Brain microvascular endothelial cell (primary cell): ENCODE data around the gene SLC3A2.

ENCODE experiments used
- DNase-seq: peaks from one replicate; pipeline ENCODE4 v3.0.0-alpha.2; 2020
- H3K27ac ChIP-seq: fragments of 250-450 bp; sonication (Bioruptor Pico); 2 replicates; pipeline ENCODE4 v1.5.1; 2020; ENCODE audit warnings: mild to moderate bottlenecking, moderate library complexity
- H3K27me3 ChIP-seq: fragments of 250-450 bp; sonication (Bioruptor Pico); replicated peaks from 2 replicates; pipeline ENCODE4 v1.5.1; 2020; ENCODE audit warnings: mild to moderate bottlenecking
- H3K36me3 ChIP-seq: fragments of 250-450 bp; sonication (Bioruptor Pico); replicated peaks from 2 replicates; pipeline ENCODE4 v1.5.1; 2020; ENCODE audit warnings: mild to moderate bottlenecking
- H3K4me3 ChIP-seq: 2 replicates; pipeline ENCODE4 v1.5.1; 2011; ENCODE audit warnings: low read depth, mild to moderate bottlenecking, control low read depth, low read length, moderate library complexity
- in situ Hi-C: cut with HindIII; loops from 2 replicates; pipeline ENCODE4 v1.10.0; 2017; ENCODE audit warnings: low sequenced_read_pairs, low pct_ligation_motif_present
- TF ChIP-seq, protein P1 (sequence below): IDR thresholded peaks from 2 replicates; pipeline ENCODE4 v1.5.1; 2011; ENCODE audit warnings: low read depth, mild to moderate bottlenecking, moderate library complexity, low read length, control low read depth, inconsistent platforms; ENCODE audit errors: missing control alignments

SLC3A2 gene

DNA sequence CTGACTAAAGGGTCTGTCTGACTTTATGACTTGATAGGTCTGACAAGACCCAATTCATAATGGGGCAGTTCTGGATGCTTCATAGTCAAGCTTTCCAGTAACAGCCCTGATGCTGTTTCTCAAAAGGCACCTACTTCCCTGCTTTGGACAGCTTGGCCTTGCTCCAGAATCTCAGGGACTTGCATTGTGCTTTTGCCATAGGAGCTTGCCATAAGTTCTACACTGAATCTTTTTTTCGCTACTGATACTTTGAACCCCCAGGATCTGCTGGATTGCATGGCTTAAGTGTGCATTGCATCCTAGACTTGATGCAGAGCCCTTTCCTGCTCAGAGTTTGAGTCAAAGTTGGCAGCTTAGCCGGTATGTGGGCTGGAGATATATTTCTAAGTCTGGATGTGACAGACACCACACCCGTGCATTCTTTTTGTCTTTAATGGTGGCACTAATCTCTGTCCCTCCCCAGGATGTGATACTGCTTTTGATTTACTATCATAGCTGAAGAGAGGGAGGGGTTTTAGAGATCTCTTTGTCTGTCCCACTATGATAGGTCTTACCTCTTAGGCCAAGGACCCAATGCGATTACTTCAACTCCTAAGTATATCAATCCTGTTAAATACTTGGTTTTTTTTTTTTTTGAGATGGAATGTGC, 16.9 kb upstream of the SLC3A2 start:
- no peak overlapping the region for H3K27ac ChIP-seq
- H3K27me3 ChIP-seq: no peaks in the 10 kb centered on the region
- H3K4me3 ChIP-seq: no peak overlapping the region
- in situ Hi-C loops: no loop called here
- TF ChIP-seq, protein P1, sequence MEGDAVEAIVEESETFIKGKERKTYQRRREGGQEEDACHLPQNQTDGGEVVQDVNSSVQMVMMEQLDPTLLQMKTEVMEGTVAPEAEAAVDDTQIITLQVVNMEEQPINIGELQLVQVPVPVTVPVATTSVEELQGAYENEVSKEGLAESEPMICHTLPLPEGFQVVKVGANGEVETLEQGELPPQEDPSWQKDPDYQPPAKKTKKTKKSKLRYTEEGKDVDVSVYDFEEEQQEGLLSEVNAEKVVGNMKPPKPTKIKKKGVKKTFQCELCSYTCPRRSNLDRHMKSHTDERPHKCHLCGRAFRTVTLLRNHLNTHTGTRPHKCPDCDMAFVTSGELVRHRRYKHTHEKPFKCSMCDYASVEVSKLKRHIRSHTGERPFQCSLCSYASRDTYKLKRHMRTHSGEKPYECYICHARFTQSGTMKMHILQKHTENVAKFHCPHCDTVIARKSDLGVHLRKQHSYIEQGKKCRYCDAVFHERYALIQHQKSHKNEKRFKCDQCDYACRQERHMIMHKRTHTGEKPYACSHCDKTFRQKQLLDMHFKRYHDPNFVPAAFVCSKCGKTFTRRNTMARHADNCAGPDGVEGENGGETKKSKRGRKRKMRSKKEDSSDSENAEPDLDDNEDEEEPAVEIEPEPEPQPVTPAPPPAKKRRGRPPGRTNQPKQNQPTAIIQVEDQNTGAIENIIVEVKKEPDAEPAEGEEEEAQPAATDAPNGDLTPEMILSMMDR: no peak
- DNase-seq: no peak
- no peaks in the 10 kb centered on the region for H3K36me3 ChIP-seq

DNA sequence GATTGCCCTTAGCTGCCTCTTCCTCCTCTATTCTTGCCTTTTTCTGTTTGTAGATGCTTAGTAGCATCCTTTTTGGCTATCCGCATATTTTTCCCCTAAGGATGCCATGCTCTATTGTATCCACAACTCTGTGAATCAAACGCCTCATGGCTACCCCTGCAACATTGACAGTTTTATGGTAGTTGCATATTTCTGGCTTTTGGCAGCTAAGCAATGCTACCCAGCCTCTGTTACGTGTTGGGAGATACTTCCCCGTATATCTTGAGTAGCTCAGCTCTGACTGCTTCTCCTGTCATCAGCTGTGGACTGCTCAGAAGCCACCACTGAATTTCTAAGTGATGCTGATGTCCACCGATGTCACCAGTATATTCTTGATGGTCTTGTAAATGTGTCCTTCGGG, 15.1 kb upstream of the SLC3A2 start:
- TF ChIP-seq, protein P1: no peak
- Histone ChIP-seq H3K4me3 (no peak overlapping the region), H3K27ac (no peak overlapping the region), H3K27me3 (no peaks in the 10 kb centered on the region), H3K36me3 (no peaks in the 10 kb centered on the region)
- no peak for DNase-seq
- in situ Hi-C loops: no loop called here

DNA sequence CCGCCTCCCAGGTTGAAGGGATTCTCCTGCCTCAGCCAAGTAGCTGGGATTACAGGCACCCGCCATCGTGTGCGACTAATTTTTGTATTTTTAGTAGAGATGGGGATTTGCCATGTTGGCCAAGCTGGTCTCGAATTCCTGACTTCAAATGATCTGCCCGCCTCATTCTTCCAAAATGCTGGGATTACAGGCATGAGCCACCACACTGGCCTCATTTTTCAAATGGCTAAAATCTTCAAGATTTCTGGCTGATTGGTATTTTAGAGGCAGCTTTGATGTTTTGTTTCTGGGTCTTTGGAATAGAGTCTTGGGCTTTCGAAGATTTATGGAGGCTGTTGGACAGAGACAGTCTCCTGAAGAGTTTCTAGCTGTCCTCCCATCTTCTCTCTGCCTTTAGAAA, 5.8 kb upstream of the SLC3A2 start:
- H3K4me3 ChIP-seq: no peak overlapping the region
- no peak for DNase-seq
- no peaks in the 10 kb centered on the region for H3K27me3 ChIP-seq
- in situ Hi-C loops: no loop called here
- no peaks in the 10 kb centered on the region for H3K36me3 ChIP-seq
- no peak overlapping the region for H3K27ac ChIP-seq
- TF ChIP-seq, protein P1: no peak

DNA sequence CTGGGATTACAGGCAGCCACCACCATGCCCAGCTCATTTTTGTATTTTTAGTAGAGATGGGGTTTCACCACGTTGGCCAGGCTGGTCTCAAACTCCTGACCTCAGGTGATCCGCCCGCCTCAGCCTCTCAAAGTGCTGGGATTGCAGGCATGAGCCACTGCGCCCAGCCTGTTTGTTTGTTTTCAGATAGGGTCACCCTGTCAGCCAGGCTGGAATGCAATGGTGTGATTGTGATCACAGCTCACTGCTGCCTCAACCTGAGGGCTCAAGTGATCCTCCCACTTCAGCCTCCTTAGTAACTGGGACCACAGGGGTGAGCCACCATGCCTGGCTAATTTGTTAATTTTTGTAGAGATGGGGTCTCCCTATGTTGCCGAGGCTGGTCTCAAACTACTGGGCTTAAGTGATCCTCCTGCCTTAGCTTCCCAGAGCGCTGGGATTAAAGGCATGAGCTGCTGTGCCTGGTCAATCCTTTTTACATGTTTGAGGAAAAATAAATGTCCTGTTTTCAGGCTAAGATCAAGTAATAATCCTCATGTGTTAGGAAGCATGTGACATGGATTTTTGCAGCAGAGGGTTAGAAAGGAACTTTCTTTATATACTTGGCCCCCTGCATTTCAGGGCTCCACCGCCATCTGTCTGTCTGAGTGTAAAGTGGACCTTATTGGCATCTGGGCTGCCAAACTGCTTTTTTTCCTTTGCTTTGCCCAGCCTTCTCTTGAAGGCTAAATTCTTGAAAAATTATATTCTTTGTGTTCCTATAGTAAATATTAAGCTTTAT, 4.8 kb upstream of the SLC3A2 start:
- in situ Hi-C loops: no loop called here
- TF ChIP-seq, protein P1: peak; percentile 23
- Histone ChIP-seq H3K36me3 (peaks cover 1% of the 10 kb centered on the region), H3K27ac (no peak overlapping the region), H3K27me3 (no peaks in the 10 kb centered on the region), H3K4me3 (no peak overlapping the region)
- no peak for DNase-seq

DNA sequence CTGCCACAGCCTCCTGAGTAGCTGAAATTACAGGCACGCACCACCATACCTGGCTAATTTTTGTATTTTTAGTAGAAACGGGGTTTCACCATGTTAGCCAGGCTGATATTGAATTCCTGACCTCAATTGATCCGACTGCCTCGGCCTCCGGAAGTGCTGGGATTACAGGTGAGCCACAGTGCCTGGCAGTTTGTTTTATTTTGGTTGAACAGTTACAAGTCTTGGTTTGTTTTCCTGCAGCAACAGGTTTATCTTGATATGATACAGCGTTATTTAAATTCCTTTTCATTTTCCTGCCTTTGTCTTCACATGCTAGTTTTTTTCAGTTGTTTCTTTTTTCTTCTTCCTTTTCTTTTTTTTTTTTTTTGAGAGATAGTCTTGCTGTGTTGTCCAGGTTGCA, 4.0 kb upstream of the SLC3A2 start:
- no peaks in the 10 kb centered on the region for H3K27me3 ChIP-seq
- no peak overlapping the region for H3K4me3 ChIP-seq
- TF ChIP-seq, protein P1: no peak
- peaks cover 3% of the 10 kb centered on the region for H3K36me3 ChIP-seq
- in situ Hi-C loops: no loop called here
- no peak overlapping the region for H3K27ac ChIP-seq
- DNase-seq: no peak
